Cardiac septum (tissue), 1 donor: Measurements from ENCODE around the gene NCKAP5. TPM values are rescaled to one million over a fixed set of nuclear protein-coding genes. Genes with fewer than 3 reads are reported as not detected.

Experiments
- DNase-seq: peaks from one replicate; pipeline ENCODE4 v3.0.0-alpha.2; 2020; ENCODE audit warnings: low spot score
- intact Hi-C: fragments of 100-400 bp; cut with DNase I; formaldehyde crosslinking; loops from one replicate; pipeline ENCODE4 v1.14.0; 2022
- total RNA-seq: library from RNA; stranded (reverse); fragmentation: NEBNext Ultra II Directional; extraction: Animal tissue kit (Norgen Biotek cat#: 25700); gene quantifications from one replicate; pipeline ENCODE4 v1.2.1, GENCODE V29; 2021
- donor health status: DM: no; HTN: no; CAD: no.

NCKAP5 gene
- total RNA-seq, 1 donor from 2014 or later, result 10.6 TPM

GRCh38 chr2:133104871-133105270 is 463.4 kb downstream of the NCKAP5 start:
- DNase-seq, result no peak
- intact Hi-C loops, result no loop called here

- intact Hi-C loops, result no loop called here
- DNase-seq, result no peak
Observed at GRCh38 chr2:133098787-133099186, 469.5 kb downstream of the NCKAP5 start.

- intact Hi-C loops, result no loop called here
- no peak for DNase-seq
Observed at GRCh38 chr2:133097666-133098065, 470.6 kb downstream of the NCKAP5 start.

- DNase-seq, result no peak
- intact Hi-C loops, result no loop called here
Observed at GRCh38 chr2:133092571-133092970, 475.7 kb downstream of the NCKAP5 start.

GRCh38 chr2:133090358-133090757 is 477.9 kb downstream of the NCKAP5 start:
- no peak for DNase-seq
- intact Hi-C loops, result no loop called here

GRCh38 chr2:133086176-133086575 is 482.1 kb downstream of the NCKAP5 start:
- no peak for DNase-seq

GRCh38 chr2:133085646-133086045 is 482.6 kb downstream of the NCKAP5 start:
- intact Hi-C loops, result no loop called here
- DNase-seq, result no peak

More at GRCh38 chr2:133086176-133086575, 482.1 kb downstream of the NCKAP5 start:
- intact Hi-C loops, result no loop called here

GRCh38 chr2:133082034-133082433 is 486.2 kb downstream of the NCKAP5 start:
- intact Hi-C loops, result loop anchor here (5.0 kb wide), 1 partner anchor 535 kb away; no protein-coding TSS in a partner anchor
- DNase-seq, result no peak

GRCh38 chr2:133080822-133081221 is 487.4 kb downstream of the NCKAP5 start:
- DNase-seq, result no peak
- intact Hi-C loops, result loop anchor here (5.0 kb wide), 1 partner anchor 534 kb away; no protein-coding TSS in a partner anchor

GRCh38 chr2:133078667-133079411 is 489.4 kb downstream of the NCKAP5 start:
- no peak for DNase-seq
- intact Hi-C loops, result no loop called here

GRCh38 chr2:133077269-133077822 is 490.9 kb downstream of the NCKAP5 start:
- no peak for DNase-seq
- intact Hi-C loops, result no loop called here

GRCh38 chr2:133072837-133073694 is 495.2 kb downstream of the NCKAP5 start:
- intact Hi-C loops, result no loop called here
- no peak for DNase-seq

GRCh38 chr2:133063775-133064174 is 504.5 kb downstream of the NCKAP5 start:
- intact Hi-C loops, result no loop called here

GRCh38 chr2:133062931-133063665 is 505.2 kb downstream of the NCKAP5 start:
- intact Hi-C loops, result no loop called here
- DNase-seq, result no peak

More at GRCh38 chr2:133063775-133064174, 504.5 kb downstream of the NCKAP5 start:
- DNase-seq, result no peak

- intact Hi-C loops, result no loop called here
- no peak for DNase-seq
Observed at GRCh38 chr2:133061874-133062593, 506.2 kb downstream of the NCKAP5 start.

GRCh38 chr2:133054297-133054696 is 514.0 kb downstream of the NCKAP5 start:
- no peak for DNase-seq
- intact Hi-C loops, result no loop called here

GRCh38 chr2:133053541-133053940 is 514.7 kb downstream of the NCKAP5 start:
- intact Hi-C loops, result no loop called here
- DNase-seq, result no peak

- intact Hi-C loops, result no loop called here
- no peak for DNase-seq
Observed at GRCh38 chr2:133045787-133046186, 522.5 kb downstream of the NCKAP5 start.

GRCh38 chr2:133044556-133044955 is 523.7 kb downstream of the NCKAP5 start:
- intact Hi-C loops, result no loop called here
- DNase-seq, result no peak
